Stimulated activated CD4-positive, alpha-beta T cell treated with anti-CD3 and anti-CD28 coated beads, Interleukin-15, amount 100 ng/mL, for 48 hours (primary cell): ENCODE measurements around the gene KRT86.

ENCODE experiments used
- DNase-seq, 2 donors: peaks; one replicate each; pipeline ENCODE4 v3.0.0-alpha.2; 2020; ENCODE audit warnings: low read depth in 2 of 2

KRT86 gene

GRCh38 chr12:52274521-52275120, at the start of gene KRT86:
Gene KRT86, plus strand, starts transcription at chr12:52274645. Its CDS starts 27,272 bp downstream, at chr12:52301917.
- no peak for DNase-seq

- DNase-seq: no peak
These were observed 48.7 kb upstream of the KRT86 start for GRCh38 chr12:52225752-52226151.

GRCh38 chr12:52226446-52226845, 48.0 kb upstream of the KRT86 start:
- no peak for DNase-seq

- no peak for DNase-seq
These were observed 46.8 kb upstream of the KRT86 start for GRCh38 chr12:52227606-52228166.

GRCh38 chr12:52228366-52228765, 46.1 kb upstream of the KRT86 start:
- DNase-seq: no peak

- no peak for DNase-seq
These were observed 45.5 kb upstream of the KRT86 start for GRCh38 chr12:52228931-52229330.

- DNase-seq: no peak
These were observed 44.6 kb upstream of the KRT86 start for GRCh38 chr12:52229836-52230343.

- DNase-seq: no peak
These were observed 43.8 kb upstream of the KRT86 start for GRCh38 chr12:52230364-52231281.

GRCh38 chr12:52231305-52232202, 42.9 kb upstream of the KRT86 start:
- DNase-seq: no peak

- no peak for DNase-seq
These were observed 42.2 kb upstream of the KRT86 start for GRCh38 chr12:52232203-52232673.

- no peak for DNase-seq
These were observed 41.6 kb upstream of the KRT86 start, which contains the start of gene KRT7 for GRCh38 chr12:52232674-52233461. Gene KRT7, plus strand, starts transcription at chr12:52233243. Its CDS starts 54 bp downstream, at chr12:52233297.

GRCh38 chr12:52233462-52234207, 40.8 kb upstream of the KRT86 start:
- no peak for DNase-seq

- DNase-seq: no peak
These were observed 40.1 kb upstream of the KRT86 start for GRCh38 chr12:52234223-52234810.

- no peak for DNase-seq
These were observed 39.3 kb upstream of the KRT86 start for GRCh38 chr12:52235001-52235764.

- DNase-seq: no peak
These were observed 38.6 kb upstream of the KRT86 start for GRCh38 chr12:52235822-52236361.

GRCh38 chr12:52236386-52237050, 37.9 kb upstream of the KRT86 start:
- DNase-seq: no peak

GRCh38 chr12:52238207-52238840, 36.1 kb upstream of the KRT86 start:
- DNase-seq: no peak
